Measurements from ENCODE around the gene SLC24A3. TPM values are rescaled to one million over a fixed set of nuclear protein-coding genes. Genes with fewer than 3 reads are reported as not detected.

SLC24A3 gene
- total RNA-seq, 1 donor from 2014 or later = 0.79 TPM

GRCh38 chr20:19691125-19691524 lies 478.7 kb downstream of the SLC24A3 start:
- TF ChIP-seq CTCF (IDR thresholded peaks at IDR 0.05; ENCODE audit: insufficient read depth, low read depth, low read length) = no peak
- no peak for TF ChIP-seq EZH2 (IDR thresholded peaks at IDR 0.05; ENCODE audit: insufficient read depth, low read length)
- H3K9ac ChIP-seq (ENCODE audit: low read length) = no peak overlapping the region
- H3K79me2 ChIP-seq (ENCODE audit: insufficient read depth, low read length) = no peaks in the 10 kb centered on the region
- no peak overlapping the region for H3K4me3 ChIP-seq (ENCODE audit: insufficient read depth, low read depth, low read length)
- H3K4me2 ChIP-seq (ENCODE audit: low read length) = no peak overlapping the region
- DNase-seq (ENCODE audit: low read depth) (no peak), FAIRE-seq (no peak)
- H2AFZ ChIP-seq (ENCODE audit: low read depth, low read length) = no peak overlapping the region
- H4K20me1 ChIP-seq (ENCODE audit: insufficient read depth, low read length) = no peaks in the 10 kb centered on the region
- no peak overlapping the region for H3K27ac ChIP-seq (ENCODE audit: low read depth, low read length)
- H3K27me3 ChIP-seq (ENCODE audit: insufficient read depth, low read length) = no peaks in the 10 kb centered on the region
- H3K36me3 ChIP-seq (ENCODE audit: insufficient read depth, low read length) = no peaks in the 10 kb centered on the region
- Mint-ChIP-seq H3K36me3 (ENCODE audit: low read depth, unreplicated experiment) (no peaks in the 10 kb centered on the region), H3K9me3 (ENCODE audit: unreplicated experiment) (peaks cover 3% of the 10 kb centered on the region), H3K27ac (ENCODE audit: unreplicated experiment) (no peak overlapping the region), H3K27me3 (ENCODE audit: low read depth, unreplicated experiment) (no peaks in the 10 kb centered on the region), H3K4me1 (ENCODE audit: low read depth, unreplicated experiment) (peaks cover 18% of the 10 kb centered on the region), H3K4me3 (ENCODE audit: unreplicated experiment) (no peak overlapping the region)
- H3K9me3 ChIP-seq (ENCODE audit: insufficient read depth, low read depth, low read length) = no peaks in the 10 kb centered on the region
- no peaks in the 10 kb centered on the region for H3K4me1 ChIP-seq (ENCODE audit: insufficient read depth, low read length)

GRCh38 chr20:19692100-19692499 lies 479.7 kb downstream of the SLC24A3 start:
- peaks cover 18% of the 10 kb centered on the region for H3K4me1 Mint-ChIP-seq (ENCODE audit: low read depth, unreplicated experiment)
- FAIRE-seq = no peak
- peak; percentile 59 for DNase-seq (ENCODE audit: low read depth)

More at GRCh38 chr20:19692100-19692499, 479.7 kb downstream of the SLC24A3 start:
- no peaks in the 10 kb centered on the region for H3K36me3 Mint-ChIP-seq (ENCODE audit: low read depth, unreplicated experiment)
- H3K4me3 ChIP-seq (ENCODE audit: insufficient read depth, low read depth, low read length) = no peak overlapping the region
- no peaks in the 10 kb centered on the region for H3K36me3 ChIP-seq (ENCODE audit: insufficient read depth, low read length)
- no peaks in the 10 kb centered on the region for H3K4me1 ChIP-seq (ENCODE audit: insufficient read depth, low read length)
- TF ChIP-seq EZH2 (IDR thresholded peaks at IDR 0.05; ENCODE audit: insufficient read depth, low read length) = no peak
- no peak for TF ChIP-seq CTCF (IDR thresholded peaks at IDR 0.05; ENCODE audit: insufficient read depth, low read depth, low read length)
- H3K27me3 Mint-ChIP-seq (ENCODE audit: low read depth, unreplicated experiment) = no peaks in the 10 kb centered on the region
- H3K27ac Mint-ChIP-seq (ENCODE audit: unreplicated experiment) = peak overlapping the region; percentile 35
- no peak overlapping the region for H3K9ac ChIP-seq (ENCODE audit: low read length)
- no peak overlapping the region for H2AFZ ChIP-seq (ENCODE audit: low read depth, low read length)
- H3K9me3 Mint-ChIP-seq (ENCODE audit: unreplicated experiment) = no peaks in the 10 kb centered on the region
- no peaks in the 10 kb centered on the region for H3K9me3 ChIP-seq (ENCODE audit: insufficient read depth, low read depth, low read length)
- H3K4me3 Mint-ChIP-seq (ENCODE audit: unreplicated experiment) = no peak overlapping the region
- H3K27ac ChIP-seq (ENCODE audit: low read depth, low read length) = no peak overlapping the region
- H3K27me3 ChIP-seq (ENCODE audit: insufficient read depth, low read length) = no peaks in the 10 kb centered on the region
- H4K20me1 ChIP-seq (ENCODE audit: insufficient read depth, low read length) = no peaks in the 10 kb centered on the region
- H3K4me2 ChIP-seq (ENCODE audit: low read length) = peak overlapping the region; percentile 73
- H3K79me2 ChIP-seq (ENCODE audit: insufficient read depth, low read length) = no peaks in the 10 kb centered on the region

All from astrocyte (in vitro differentiated cells and primary cell).